ENCODE data around the gene FRMD1. TPM values are rescaled to one million over a fixed set of nuclear protein-coding genes. Genes with fewer than 3 reads are reported as not detected.

Gene FRMD1
- total and polyA plus RNA-seq, 2 experiments from 2014 or later, result 0.07 TPM; not detected in 1

- no peaks in the 10 kb centered on the region for H3K4me1 ChIP-seq (ENCODE audit: insufficient read depth)
- TF ChIP-seq EZH2phosphoT487 (IDR thresholded peaks at IDR 0.05; ENCODE audit: low read depth, severe bottlenecking, unreplicated experiment), result no peak
- TF ChIP-seq EZH2 (IDR thresholded peaks at IDR 0.05; ENCODE audit: borderline replicate concordance), result no peak
- TF ChIP-seq, protein P1, sequence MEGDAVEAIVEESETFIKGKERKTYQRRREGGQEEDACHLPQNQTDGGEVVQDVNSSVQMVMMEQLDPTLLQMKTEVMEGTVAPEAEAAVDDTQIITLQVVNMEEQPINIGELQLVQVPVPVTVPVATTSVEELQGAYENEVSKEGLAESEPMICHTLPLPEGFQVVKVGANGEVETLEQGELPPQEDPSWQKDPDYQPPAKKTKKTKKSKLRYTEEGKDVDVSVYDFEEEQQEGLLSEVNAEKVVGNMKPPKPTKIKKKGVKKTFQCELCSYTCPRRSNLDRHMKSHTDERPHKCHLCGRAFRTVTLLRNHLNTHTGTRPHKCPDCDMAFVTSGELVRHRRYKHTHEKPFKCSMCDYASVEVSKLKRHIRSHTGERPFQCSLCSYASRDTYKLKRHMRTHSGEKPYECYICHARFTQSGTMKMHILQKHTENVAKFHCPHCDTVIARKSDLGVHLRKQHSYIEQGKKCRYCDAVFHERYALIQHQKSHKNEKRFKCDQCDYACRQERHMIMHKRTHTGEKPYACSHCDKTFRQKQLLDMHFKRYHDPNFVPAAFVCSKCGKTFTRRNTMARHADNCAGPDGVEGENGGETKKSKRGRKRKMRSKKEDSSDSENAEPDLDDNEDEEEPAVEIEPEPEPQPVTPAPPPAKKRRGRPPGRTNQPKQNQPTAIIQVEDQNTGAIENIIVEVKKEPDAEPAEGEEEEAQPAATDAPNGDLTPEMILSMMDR (IDR thresholded peaks at IDR 0.05; ENCODE audit: poor library complexity), result no peak
- H2AFZ ChIP-seq, result no peak overlapping the region
- no peak for DNase-seq (ENCODE audit: low spot score)
- H3K9me2 ChIP-seq (replicated peaks; ENCODE audit: insufficient read depth), result no peaks in the 10 kb centered on the region
- no peaks in the 10 kb centered on the region for H3K9me3 ChIP-seq (ENCODE audit: low read depth)
- H3K79me2 ChIP-seq, result no peaks in the 10 kb centered on the region
- H4K20me1 ChIP-seq (ENCODE audit: insufficient read depth, poor library complexity, severe bottlenecking), result no peaks in the 10 kb centered on the region
- 72% methylated on average over 7 of the region's 7 CpGs for WGBS (ENCODE audit: low lambda C conversion rate, missing lambda C conversion rate)
- no peak overlapping the region for H3K27ac ChIP-seq
- no peak overlapping the region for H3K4me3 ChIP-seq
- no peaks in the 10 kb centered on the region for H3K27me3 ChIP-seq
- H3K36me3 ChIP-seq (replicated peaks; ENCODE audit: insufficient read depth, low read depth), result no peaks in the 10 kb centered on the region
- H3K4me2 ChIP-seq, result no peak overlapping the region
These were observed 45.1 kb upstream of the FRMD1 start for GRCh38 chr6:168124158-168124557.

DNA sequence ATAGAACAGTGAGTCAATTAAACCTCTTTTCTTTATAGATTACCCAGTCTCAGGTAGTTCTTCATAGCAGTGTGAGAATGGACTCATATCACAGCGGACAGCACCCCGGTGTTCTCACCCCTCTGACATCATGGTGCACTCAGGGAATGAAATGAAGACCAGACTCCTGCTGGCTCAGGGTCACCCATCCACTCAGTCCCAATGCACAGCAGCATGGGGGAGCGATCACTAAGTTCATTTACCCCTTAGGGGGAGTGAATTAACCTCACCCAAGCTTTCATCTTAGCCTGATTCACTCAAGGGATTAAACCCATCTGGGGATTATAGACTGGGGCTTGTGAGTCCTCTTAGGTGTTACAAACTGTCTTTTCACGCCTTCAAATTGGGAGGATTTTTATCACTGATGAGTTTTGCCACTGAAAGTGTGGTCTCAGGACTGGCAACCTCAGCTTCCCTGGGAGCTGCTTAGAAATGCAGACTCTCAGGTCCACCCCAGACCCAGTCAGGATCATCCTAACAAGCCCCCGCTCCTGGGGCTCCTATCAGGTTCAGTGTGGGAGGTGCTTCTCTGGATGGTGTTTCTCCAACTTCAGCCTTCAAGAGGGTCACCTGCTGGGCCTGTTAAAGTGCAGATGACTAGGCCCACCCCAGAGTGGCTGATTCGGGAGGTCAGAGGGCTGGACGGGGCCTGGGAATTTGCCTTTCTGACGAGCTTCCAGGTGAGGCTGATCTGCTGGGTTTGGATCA is 44.3 kb upstream of the FRMD1 start:
- H3K36me3 ChIP-seq (replicated peaks; ENCODE audit: insufficient read depth, low read depth), result no peaks in the 10 kb centered on the region
- H3K27me3 ChIP-seq, result no peaks in the 10 kb centered on the region
- no peak overlapping the region for H3K27ac ChIP-seq
- H2AFZ ChIP-seq, result no peak overlapping the region
- H3K4me2 ChIP-seq, result no peak overlapping the region
- H3K9me2 ChIP-seq (replicated peaks; ENCODE audit: insufficient read depth), result no peaks in the 10 kb centered on the region
- WGBS (ENCODE audit: low lambda C conversion rate, missing lambda C conversion rate), result 82% methylated on average over 8 of the region's 8 CpGs
- H3K9me3 ChIP-seq (ENCODE audit: low read depth), result no peaks in the 10 kb centered on the region
- TF ChIP-seq EZH2phosphoT487 (IDR thresholded peaks at IDR 0.05; ENCODE audit: low read depth, severe bottlenecking, unreplicated experiment), result no peak
- TF ChIP-seq, protein P1 (IDR thresholded peaks at IDR 0.05; ENCODE audit: poor library complexity), result no peak
- TF ChIP-seq EZH2 (IDR thresholded peaks at IDR 0.05; ENCODE audit: borderline replicate concordance), result no peak
- no peaks in the 10 kb centered on the region for H3K4me1 ChIP-seq (ENCODE audit: insufficient read depth)
- no peak for DNase-seq (ENCODE audit: low spot score)
- no peak overlapping the region for H3K4me3 ChIP-seq
- no peaks in the 10 kb centered on the region for H4K20me1 ChIP-seq (ENCODE audit: insufficient read depth, poor library complexity, severe bottlenecking)
- H3K79me2 ChIP-seq, result no peaks in the 10 kb centered on the region

DNA sequence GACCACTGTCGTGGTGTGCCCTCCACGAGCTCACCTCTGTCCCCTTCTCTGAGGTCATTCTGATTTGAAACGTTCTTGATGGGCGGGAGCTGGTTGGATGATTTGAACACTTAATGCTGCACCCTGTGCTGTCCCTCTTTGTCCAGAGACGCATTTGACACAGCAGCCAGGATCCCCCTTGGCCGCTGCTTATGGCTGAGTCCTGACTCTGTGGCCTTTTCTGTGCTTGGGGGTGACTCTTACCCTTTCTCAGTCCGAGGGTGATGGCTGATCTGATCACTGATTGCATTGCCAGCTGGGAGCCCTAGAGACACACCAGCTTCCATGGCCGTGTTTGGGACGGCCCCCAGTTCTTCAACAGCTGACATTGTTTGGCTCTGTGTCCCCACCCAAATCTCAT is 43.5 kb upstream of the FRMD1 start:
- Histone ChIP-seq H3K9me2 (replicated peaks; ENCODE audit: insufficient read depth) (no peaks in the 10 kb centered on the region), H3K9me3 (ENCODE audit: low read depth) (no peaks in the 10 kb centered on the region), H2AFZ (no peak overlapping the region), H3K27me3 (no peaks in the 10 kb centered on the region), H3K4me3 (no peak overlapping the region), H3K4me1 (ENCODE audit: insufficient read depth) (no peaks in the 10 kb centered on the region), H4K20me1 (ENCODE audit: insufficient read depth, poor library complexity, severe bottlenecking) (no peaks in the 10 kb centered on the region), H3K79me2 (no peaks in the 10 kb centered on the region), H3K27ac (no peak overlapping the region), H3K36me3 (replicated peaks; ENCODE audit: insufficient read depth, low read depth) (no peaks in the 10 kb centered on the region), H3K4me2 (no peak overlapping the region)
- DNase-seq (ENCODE audit: low spot score), result no peak
- 95% methylated on average over 9 of the region's 9 CpGs for WGBS (ENCODE audit: low lambda C conversion rate, missing lambda C conversion rate)
- TF ChIP-seq, protein P1 (IDR thresholded peaks at IDR 0.05; ENCODE audit: poor library complexity), result no peak
- no peak for TF ChIP-seq EZH2phosphoT487 (IDR thresholded peaks at IDR 0.05; ENCODE audit: low read depth, severe bottlenecking, unreplicated experiment)
- no peak for TF ChIP-seq EZH2 (IDR thresholded peaks at IDR 0.05; ENCODE audit: borderline replicate concordance)

Measured in hepatocyte (in vitro differentiated cells).